Naive B cell (primary cell): ENCODE data around the gene ZNF853. TPM values are rescaled to one million over a fixed set of nuclear protein-coding genes. Genes with fewer than 3 reads are reported as not detected.
"Not testable (repeated sequence)": the region's sequence is repeated elsewhere in the genome, so short reads cannot be mapped to it uniquely, and the experiment has no call there.

ENCODE experiments used
- ATAC-seq, 2 donors: fragments of 150-1000 bp; cut with Tn5 transposase; 2 replicates each; pipeline ENCODE4 v1.10.0; 2021; ENCODE audit warnings: low read depth in 2 of 2, mild to moderate bottlenecking in 2 of 2, moderate library complexity in 2 of 2
- DNase-seq: peaks from one replicate; pipeline ENCODE4 v3.0.0; 2022
- H3K27ac Mint-ChIP-seq, 6 donors: one replicate each; pipeline ENCODE4 v1.8.0; 2020 to 2022; ENCODE audit warnings: mild to moderate bottlenecking in 6 of 6, mixed read lengths in 6 of 6, moderate library complexity in 5 of 6, inconsistent platforms in 2 of 6
- H3K27me3 Mint-ChIP-seq, 3 donors: one replicate each; pipeline ENCODE4 v1.8.0; 2021 to 2022; ENCODE audit warnings: mixed read lengths in 3 of 3, mild to moderate bottlenecking in 1 of 3
- H3K36me3 Mint-ChIP-seq, 2 donors: one replicate each; pipeline ENCODE4 v1.8.0; 2020 to 2022; ENCODE audit warnings: mixed read lengths in 2 of 2, inconsistent platforms in 1 of 2, mild to moderate bottlenecking in 1 of 2
- H3K4me1 Mint-ChIP-seq, 3 donors: one replicate each; pipeline ENCODE4 v1.8.0; 2020 to 2022; ENCODE audit warnings: mixed read lengths in 3 of 3, inconsistent platforms in 1 of 3, mild to moderate bottlenecking in 1 of 3, moderate library complexity in 1 of 3
- H3K4me3 Mint-ChIP-seq, 8 donors: one replicate each; pipeline ENCODE4 v1.8.0; 2020 to 2022; ENCODE audit warnings: mild to moderate bottlenecking in 8 of 8, mixed read lengths in 8 of 8, moderate library complexity in 8 of 8, inconsistent platforms in 2 of 8
- H3K9me3 Mint-ChIP-seq, 7 donors: one replicate each; pipeline ENCODE4 v1.8.0; 2020 to 2022; ENCODE audit warnings: mixed read lengths in 7 of 7, mild to moderate bottlenecking in 5 of 7, inconsistent platforms in 2 of 7, moderate library complexity in 1 of 7
- polyA plus RNA-seq, 6 donors: library from polyadenylated mRNA; unstranded; fragments of 300-500 nt; fragmentation: Illumina TruSeq; gene quantifications; one replicate each; pipeline ENCODE4 v1.2.3, GENCODE V29; 2021; ENCODE audit warnings: low read depth in 6 of 6

ZNF853 gene
- polyA plus RNA-seq, 6 donors from 2014 or later, result 1.1 to 4.0 (median 1.7) TPM

- peaks cover 0 to 12% (median 2%) of the 10 kb centered on the region in 7 donors for H3K9me3 Mint-ChIP-seq
- H3K27me3 Mint-ChIP-seq, result no peaks in the 10 kb centered on the region
- DNase-seq, result no peak
- ATAC-seq, result no peak
- H3K4me1 Mint-ChIP-seq, result no peaks in the 10 kb centered on the region
- H3K27ac Mint-ChIP-seq, result no peak overlapping the region
- peaks cover 0 to 8% of the 10 kb centered on the region in 2 donors for H3K36me3 Mint-ChIP-seq
- H3K4me3 Mint-ChIP-seq, result no peak overlapping the region
Measured at GRCh38 chr7:6653071-6654003, 37.9 kb downstream of the ZNF853 start.

GRCh38 chr7:6654113-6654841 lies 38.9 kb downstream of the ZNF853 start:
- Mint-ChIP-seq H3K27me3 (no peaks in the 10 kb centered on the region), H3K4me1 (peaks cover 0 to 5% (median 0%) of the 10 kb centered on the region in 3 donors), H3K9me3 (peaks cover 0 to 12% (median 2%) of the 10 kb centered on the region in 7 donors), H3K36me3 (peaks cover 0 to 8% of the 10 kb centered on the region in 2 donors), H3K4me3 (no peak overlapping the region), H3K27ac (peak overlapping the region in 1 of 6 donors; percentile 47)
- DNase-seq (no peak), ATAC-seq (no peak)

- peaks cover 0 to 5% (median 0%) of the 10 kb centered on the region in 3 donors for H3K4me1 Mint-ChIP-seq
- peaks cover 0 to 12% (median 2%) of the 10 kb centered on the region in 7 donors for H3K9me3 Mint-ChIP-seq
- H3K4me3 Mint-ChIP-seq, result peak overlapping the region in 1 of 8 donors; percentile 5
- H3K27ac Mint-ChIP-seq, result peak overlapping the region in 2 of 6 donors; percentile 47 to 96
- H3K36me3 Mint-ChIP-seq, result peaks cover 0 to 8% of the 10 kb centered on the region in 2 donors
- H3K27me3 Mint-ChIP-seq, result no peaks in the 10 kb centered on the region
- no peak for ATAC-seq
- DNase-seq, result no peak
Measured at GRCh38 chr7:6654842-6655610, 39.6 kb downstream of the ZNF853 start.

- Mint-ChIP-seq H3K4me3 (no peak overlapping the region), H3K36me3 (peaks cover 0 to 4% of the 10 kb centered on the region in 2 donors), H3K27ac (no peak overlapping the region), H3K9me3 (peaks cover 0 to 9% (median under 1%) of the 10 kb centered on the region in 7 donors), H3K4me1 (peaks cover 0 to 5% (median 0%) of the 10 kb centered on the region in 3 donors), H3K27me3 (no peaks in the 10 kb centered on the region)
- DNase-seq, result no peak
- no peak for ATAC-seq
Measured at GRCh38 chr7:6655636-6656385, 40.4 kb downstream of the ZNF853 start.

- peaks cover 0 to 5% (median 3%) of the 10 kb centered on the region in 3 donors for H3K27me3 Mint-ChIP-seq
- no peak overlapping the region for H3K4me3 Mint-ChIP-seq
- peaks cover 0 to 6% (median 0%) of the 10 kb centered on the region in 7 donors for H3K9me3 Mint-ChIP-seq
- no peak for DNase-seq
- no peak overlapping the region for H3K27ac Mint-ChIP-seq
- ATAC-seq, result no peak
- peaks cover 0 to 5% (median 0%) of the 10 kb centered on the region in 3 donors for H3K4me1 Mint-ChIP-seq
- H3K36me3 Mint-ChIP-seq, result no peaks in the 10 kb centered on the region
Measured at GRCh38 chr7:6656413-6656812, 41.0 kb downstream of the ZNF853 start.

GRCh38 chr7:6658618-6659345 lies 43.4 kb downstream of the ZNF853 start:
- peaks cover 0 to 13% (median 5%) of the 10 kb centered on the region in 3 donors for H3K27me3 Mint-ChIP-seq
- peaks cover 0 to 6% (median 5%) of the 10 kb centered on the region in 3 donors for H3K4me1 Mint-ChIP-seq
- H3K4me3 Mint-ChIP-seq, result no peak overlapping the region
- H3K36me3 Mint-ChIP-seq, result no peaks in the 10 kb centered on the region
- no peak overlapping the region for H3K27ac Mint-ChIP-seq
- DNase-seq (no peak), ATAC-seq (no peak)
- H3K9me3 Mint-ChIP-seq, result peaks cover 0 to 6% (median 0%) of the 10 kb centered on the region in 7 donors

GRCh38 chr7:6670851-6671250 lies 55.4 kb downstream of the ZNF853 start:
- H3K4me3 Mint-ChIP-seq, ATAC-seq, H3K27ac Mint-ChIP-seq, H3K4me1 Mint-ChIP-seq, DNase-seq: not testable (repeated sequence)
- Mint-ChIP-seq H3K27me3 (peaks cover 7 to 12% (median 8%) of the 10 kb centered on the region in 3 donors), H3K36me3 (peaks cover 34 to 39% of the 10 kb centered on the region in 2 donors), H3K9me3 (peaks cover 5 to 67% (median 52%) of the 10 kb centered on the region in 7 donors)

Other genes with a start within 250 kb of the ZNF853 start
- gene RAC1, start 241.1 kb upstream of the ZNF853 start, polyA plus RNA-seq, result 100 to 1,000 TPM; 228 to 346 (median 298) TPM
- gene DAGLB, start 167.7 kb upstream of the ZNF853 start, polyA plus RNA-seq, result 10 to 100 TPM in 1 of 6 donors, 1 to 10 TPM in 5; 6.4 to 19.3 (median 7.2) TPM
- 10 to 100 TPM; 33.8 to 64.8 (median 53.3) TPM for gene KDELR2, start 131.5 kb upstream of the ZNF853 start, polyA plus RNA-seq
- under 1 TPM in 2 of 6 donors, not detected in 4; 0.08 to 0.17 TPM for gene GRID2IP, start 64.1 kb upstream of the ZNF853 start, polyA plus RNA-seq
- gene ZDHHC4, start 38.2 kb upstream of the ZNF853 start, polyA plus RNA-seq, result 10 to 100 TPM; 77.9 to 97.7 (median 81.4) TPM
- 10 to 100 TPM; 27.1 to 47.7 (median 34.4) TPM for gene INTS15, start 25.6 kb upstream of the ZNF853 start, polyA plus RNA-seq
- 1 to 10 TPM in 5 of 6 donors, under 1 TPM in 1; 0.97 to 5.7 (median 1.8) TPM for gene ZNF316, start 21.7 kb downstream of the ZNF853 start, polyA plus RNA-seq
- 10 to 100 TPM; 12.8 to 30.7 (median 22.9) TPM for gene ZNF12, start 91.3 kb downstream of the ZNF853 start, polyA plus RNA-seq
- gene RSPH10B2, start 138.5 kb downstream of the ZNF853 start, polyA plus RNA-seq, result under 1 TPM in 1 of 6 donors, not detected in 5; 0.08 TPM
- gene CCZ1B, start 210.7 kb downstream of the ZNF853 start, polyA plus RNA-seq, result 10 to 100 TPM; 13.0 to 40.8 (median 29.7) TPM